GM19328 (cell line): Measurements from ENCODE around the gene ABCC8.

ENCODE experiments used
- ATAC-seq: cut with Tn5 transposase; IDR thresholded peaks from one replicate; pipeline ENCODE4 v1.9.1; 2021; ENCODE audit warnings: mild to moderate bottlenecking, moderate library complexity; ENCODE audit not compliant: unreplicated experiment

ABCC8 gene

DNA sequence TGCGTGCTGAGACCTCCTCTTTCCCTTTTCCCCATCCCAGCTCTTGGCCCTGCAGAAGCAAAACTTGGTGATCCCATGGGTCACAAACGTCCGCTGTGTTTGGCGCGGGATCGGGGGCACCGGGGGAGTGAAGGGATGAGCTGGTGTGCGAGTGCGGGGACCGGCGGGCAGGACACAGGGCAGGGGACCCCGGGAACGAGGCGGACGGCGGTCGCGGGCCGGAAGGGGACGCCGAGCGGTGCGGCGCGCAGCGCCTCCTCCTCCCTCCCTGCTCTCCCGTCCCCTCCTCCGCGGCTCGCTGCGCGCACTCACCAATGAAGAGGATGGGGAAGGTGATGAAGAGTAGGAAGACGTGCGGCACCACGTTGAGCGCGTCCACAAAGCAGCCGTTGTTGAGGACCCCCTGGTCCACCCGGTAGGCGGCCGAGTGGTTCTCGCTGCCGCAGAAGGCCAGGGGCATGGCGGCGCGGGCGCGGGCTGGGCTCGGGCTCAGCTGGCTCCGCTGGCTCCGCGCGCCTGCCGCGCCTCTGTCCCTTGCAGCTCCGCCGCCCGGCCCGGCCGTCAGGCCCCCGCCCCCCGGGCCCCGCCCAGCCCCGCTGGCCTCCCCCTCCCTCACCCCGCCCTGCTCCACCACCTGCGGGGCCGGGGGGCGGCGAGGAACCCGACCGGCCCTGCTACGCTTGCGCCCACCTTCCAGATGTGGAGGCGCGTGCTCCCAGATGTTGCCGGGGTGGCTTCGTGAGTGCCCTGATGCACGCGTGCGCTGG, at the start of gene ABCC8:
TSS of gene ABCC8 (minus strand) at position 529 of the 767 bp plus-strand sequence. CDS start at position 460, 69 bp downstream.
- no peak for ATAC-seq

DNA sequence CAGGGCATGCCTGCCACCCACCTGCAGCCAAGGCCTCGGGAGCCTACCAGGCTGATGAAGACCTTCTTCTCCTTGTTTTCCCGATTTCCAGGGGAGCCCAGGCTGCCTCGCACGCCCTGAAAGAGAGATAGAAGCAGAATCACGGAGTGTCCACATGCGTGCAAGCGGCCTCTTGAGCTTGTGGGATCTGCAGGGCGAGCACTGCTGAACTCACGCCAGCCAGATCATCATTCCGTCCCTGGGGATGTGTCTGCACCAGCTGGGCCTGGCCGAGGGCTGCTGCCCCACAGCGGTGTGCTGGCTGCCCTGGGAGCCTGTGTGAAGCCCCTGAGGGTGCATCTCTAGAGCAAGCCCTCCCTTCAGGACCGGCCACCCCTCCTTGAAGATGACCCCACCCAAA, 49.7 kb upstream of the ABCC8 start:
- ATAC-seq: no peak

DNA sequence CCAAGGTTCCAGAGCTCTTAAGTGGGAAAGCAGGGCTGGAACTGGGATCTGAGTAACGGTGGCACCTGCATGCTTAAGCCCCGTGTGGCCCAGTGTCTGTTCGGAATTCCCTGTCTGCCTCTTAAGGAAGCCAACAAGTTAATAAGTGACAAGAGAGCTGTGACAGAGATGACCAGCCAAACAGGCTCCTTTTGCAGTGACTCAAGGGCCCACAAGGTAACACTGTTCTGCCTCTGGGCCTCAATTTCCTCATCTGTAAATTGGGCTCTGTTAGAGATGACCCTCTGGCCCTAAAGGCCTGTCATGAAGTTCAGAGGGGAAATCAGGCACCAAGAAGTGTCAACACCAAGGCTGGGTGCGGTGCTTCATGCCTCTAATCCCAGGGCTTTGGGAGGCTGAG, 48.9 kb upstream of the ABCC8 start:
- no peak for ATAC-seq

DNA sequence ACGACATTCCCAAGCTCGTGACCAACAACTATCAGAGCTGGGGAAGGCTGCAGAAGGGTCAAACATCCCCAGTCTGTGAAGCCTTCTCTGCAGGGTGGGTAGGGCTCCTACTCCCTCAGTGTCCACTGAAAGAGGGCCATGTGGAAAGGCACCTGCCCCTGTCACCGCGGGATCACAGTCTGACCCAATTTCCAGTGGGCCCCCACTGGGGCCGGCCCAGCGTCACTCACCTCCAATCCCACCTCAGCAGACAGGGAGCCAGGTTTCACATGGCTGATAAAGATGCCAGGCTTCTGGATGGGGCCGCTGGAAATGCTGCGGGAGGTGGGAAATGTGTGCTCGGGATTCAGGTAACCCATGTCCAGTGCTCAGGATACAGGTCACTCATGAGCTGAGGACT, 47.6 kb upstream of the ABCC8 start:
- no peak for ATAC-seq

DNA sequence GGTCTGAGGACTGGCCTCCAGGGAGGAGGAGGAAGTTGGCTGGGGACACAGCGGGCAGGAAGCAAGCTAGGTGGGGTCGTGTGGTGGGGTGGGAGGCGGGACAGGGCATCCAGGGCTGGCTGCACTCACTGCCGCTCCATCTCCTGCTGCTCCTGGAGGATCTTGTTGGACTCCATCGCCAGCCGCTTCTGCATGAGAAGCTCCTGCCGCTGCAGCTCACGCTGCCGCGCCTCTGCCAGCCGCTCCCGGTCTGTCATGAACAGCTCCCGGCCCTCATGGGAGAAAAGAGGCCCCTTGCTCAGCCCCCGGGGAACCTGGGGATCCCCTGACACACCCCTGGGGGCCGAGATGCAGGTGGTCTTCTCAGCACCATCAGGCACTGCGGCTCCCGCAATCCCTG, 46.0 kb upstream of the ABCC8 start:
- ATAC-seq: no peak

DNA sequence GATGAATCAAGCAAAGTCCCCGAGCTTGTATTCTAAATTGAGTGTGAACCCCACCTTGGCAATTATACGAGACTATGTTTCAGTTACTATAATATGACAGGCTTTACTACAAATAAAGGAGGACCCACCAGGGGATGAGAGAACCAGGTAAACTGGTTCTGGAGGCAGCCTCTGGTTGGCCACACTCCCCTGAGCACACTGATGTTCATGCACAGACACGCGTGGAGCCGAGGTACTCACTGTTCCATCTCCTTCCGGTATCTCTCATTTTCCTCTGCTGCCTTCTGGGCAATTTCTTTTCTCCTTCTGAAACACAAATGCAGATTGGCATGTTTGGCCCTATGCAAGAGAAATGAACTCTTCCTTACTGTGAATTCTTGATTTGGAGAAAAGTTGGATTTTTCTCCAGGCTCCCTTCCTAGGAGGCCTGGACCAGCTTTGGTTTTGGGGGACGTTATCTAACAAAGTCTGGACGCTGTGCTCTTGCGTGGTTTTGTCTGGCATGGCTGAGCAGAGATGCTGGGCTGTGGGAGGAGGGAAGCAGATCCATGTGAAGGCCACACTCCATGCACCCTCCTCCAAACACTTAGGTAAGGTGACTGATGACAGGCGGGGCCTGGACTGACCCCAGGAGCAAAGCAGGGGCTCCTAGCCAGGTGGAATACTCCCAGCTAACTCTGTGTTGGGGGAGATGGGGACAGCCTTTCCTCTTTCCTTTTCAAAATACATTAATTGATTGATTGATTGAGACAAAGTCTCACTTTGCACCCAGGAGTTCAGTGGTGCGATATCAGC, 44.7 kb upstream of the ABCC8 start:
- ATAC-seq: no peak

DNA sequence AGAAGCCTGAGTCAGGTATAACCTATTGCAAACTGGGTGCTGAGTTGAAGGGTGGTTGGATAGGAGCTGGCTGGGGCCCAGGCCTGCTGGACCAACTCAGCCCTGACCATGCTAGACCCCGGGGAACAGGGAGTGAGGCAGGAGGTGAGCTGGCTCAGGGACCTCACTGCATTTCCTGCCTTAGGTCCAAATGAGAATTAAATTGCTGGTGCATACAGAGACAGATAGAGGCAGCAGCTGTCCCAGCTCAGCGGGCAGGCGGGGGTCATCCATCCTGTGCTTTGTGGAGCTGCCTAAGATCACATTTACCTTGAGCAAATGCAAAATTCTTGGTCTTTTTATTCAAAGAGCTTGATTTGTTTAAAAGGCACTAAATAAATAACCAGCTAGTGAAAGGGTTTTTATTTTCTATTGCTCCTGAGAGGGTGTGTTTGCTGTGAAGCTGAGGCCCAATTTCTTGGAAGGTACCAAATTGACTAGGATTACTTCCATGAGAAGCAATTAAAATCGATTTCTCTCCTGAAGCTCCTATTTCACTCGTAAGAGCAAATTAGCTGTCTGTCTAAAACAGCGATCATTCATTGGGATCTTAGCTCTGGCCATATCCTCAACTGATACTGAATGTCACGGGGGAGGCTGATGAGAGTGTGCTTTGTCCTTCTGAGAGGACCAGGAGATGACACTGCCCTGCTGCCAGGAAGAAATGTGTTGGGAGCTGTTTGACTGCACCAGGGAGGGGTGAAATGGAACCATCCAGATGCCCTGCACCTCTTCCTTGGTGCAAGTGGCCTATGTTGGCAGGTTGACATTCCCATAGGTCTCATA, 42.6 kb upstream of the ABCC8 start:
- ATAC-seq: no peak

DNA sequence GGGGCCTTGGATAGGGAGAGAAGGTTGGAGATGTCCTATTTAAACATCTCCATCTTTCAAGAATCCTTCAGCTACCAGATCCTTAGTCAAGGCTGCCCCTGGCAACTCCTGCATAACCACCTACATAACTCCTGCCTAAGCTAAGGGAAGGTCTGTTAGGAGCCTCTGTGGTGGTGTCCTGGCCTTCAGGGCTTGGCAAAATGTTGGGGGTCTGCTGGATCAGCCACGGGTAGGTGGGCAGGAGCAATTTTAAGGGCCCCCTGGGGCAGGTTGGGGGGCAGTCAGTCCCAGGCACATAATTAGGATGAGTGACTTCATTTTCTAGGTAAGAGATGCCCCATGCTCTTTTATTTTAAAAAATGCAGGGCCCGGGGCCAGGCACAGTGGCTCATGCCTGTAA, 41.7 kb upstream of the ABCC8 start:
- no peak for ATAC-seq

DNA sequence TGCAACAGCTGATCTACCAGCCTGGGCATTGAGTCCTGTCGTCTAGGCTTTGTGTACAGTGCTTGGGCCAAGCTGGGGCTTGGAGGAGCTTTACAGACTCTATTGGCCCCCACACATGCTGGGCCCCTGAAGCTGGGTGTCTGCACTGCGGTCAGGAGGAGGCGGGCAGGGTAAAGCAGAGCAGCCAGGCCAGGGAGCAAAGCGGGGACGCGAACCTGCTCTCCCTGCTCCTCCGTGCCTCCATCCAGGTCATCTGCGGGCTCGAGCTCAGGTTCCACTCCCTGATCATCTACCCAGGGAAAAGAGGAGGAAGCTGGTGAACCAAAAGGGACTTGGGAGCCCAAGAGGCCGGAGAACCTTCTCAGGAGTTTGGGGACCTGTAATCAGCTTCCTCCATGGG, 40.5 kb upstream of the ABCC8 start:
- no peak for ATAC-seq

DNA sequence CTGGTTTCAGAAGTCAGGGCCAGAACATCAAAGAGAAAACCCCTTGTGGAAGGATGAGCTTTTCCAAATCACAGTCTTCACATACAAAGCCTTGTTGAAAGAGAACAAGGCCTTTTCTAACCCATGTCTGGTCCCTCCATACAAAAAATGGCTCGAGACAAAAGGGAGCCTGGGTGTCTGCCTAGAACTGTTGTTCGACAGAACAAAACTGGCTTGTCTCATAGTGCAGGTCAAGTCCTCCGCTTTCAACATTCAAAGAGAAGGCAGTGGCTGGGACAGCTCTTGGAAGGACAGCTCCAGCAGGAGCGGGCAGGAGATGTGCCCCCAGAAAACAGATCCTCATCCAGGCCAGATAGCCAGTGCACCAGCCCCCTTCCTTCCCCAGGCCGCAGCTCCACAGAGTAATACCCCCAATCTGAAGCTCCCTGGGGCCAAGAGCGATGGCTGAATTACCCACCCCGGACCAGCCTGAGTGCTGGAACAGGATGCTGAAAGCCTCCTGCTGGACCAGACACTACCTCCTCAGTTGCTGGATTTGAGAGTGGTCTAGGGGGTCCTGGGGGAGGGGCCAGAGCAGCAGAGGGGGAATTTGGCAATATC, 40.0 kb upstream of the ABCC8 start:
- ATAC-seq: no peak

DNA sequence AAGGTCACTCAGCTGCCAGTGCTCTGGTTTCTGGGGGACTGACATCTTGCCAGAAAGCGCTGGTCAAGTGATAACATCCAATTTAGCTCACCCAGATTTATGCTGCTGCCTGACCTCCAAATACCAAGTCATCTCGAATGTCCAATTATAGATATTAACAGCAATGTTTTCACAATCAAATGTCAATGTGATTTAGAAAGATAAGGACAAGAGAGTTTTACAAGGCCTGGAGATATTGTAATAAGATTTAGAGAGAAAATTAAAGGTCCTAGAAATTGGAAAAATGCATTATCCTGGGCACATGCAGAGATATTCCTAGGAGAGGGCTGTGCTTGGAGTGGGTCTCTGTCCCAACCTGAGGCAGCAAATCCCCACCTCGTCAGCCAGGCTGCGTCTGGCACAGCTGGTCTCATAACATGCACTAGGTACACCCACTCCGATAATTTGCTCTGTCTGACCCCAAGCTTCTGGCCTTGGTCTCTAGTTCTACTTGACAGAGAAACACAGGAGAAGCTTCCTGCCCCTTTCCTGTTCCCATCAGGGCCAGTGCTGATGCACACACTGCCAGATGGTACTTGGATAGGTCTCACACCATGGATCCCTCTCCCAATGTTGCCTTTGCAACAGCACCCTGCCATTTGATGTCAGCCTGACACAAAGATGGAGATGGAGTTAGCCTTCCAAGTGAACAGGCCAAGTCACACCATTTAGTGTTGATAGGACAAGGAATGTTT, 39.0 kb upstream of the ABCC8 start:
- ATAC-seq: no peak

DNA sequence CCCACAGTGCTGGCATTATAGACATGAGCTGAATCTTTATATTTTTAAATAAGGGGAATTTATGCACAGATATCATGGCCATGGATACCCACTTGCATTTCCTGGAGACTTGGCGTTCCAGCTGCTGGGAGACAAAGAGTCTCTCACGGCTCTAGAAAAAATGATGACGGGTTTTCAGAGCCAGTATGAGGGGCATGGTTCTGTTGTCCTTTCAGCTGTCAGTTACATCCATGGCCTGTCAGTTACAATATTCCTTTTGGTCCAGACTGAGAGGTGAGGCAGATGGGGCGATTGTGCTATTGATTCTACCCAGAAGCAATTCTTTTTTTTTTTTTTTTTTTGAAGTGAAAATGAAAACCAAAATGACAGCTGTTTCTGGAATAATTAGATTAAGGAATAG, 37.8 kb upstream of the ABCC8 start:
- no peak for ATAC-seq

DNA sequence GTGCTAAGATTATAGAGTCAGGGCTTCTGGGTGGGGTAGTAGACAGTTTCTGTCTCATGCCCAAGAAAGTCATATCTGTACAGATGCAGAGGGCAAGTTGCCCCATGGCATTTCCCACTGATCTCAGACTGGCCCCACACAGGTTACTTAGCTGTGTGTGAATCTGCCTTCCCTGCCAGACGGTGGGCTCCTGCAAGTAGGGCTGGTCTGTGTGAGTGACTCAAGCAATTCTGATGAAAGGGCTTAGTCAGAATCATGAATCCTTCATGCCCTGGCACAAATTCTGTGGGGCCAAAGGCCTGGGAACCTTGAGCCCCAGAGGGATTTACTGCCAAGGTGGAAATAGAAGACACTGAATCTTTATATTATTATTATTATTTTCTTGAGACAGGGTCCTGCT, 37.2 kb upstream of the ABCC8 start:
- ATAC-seq: no peak

DNA sequence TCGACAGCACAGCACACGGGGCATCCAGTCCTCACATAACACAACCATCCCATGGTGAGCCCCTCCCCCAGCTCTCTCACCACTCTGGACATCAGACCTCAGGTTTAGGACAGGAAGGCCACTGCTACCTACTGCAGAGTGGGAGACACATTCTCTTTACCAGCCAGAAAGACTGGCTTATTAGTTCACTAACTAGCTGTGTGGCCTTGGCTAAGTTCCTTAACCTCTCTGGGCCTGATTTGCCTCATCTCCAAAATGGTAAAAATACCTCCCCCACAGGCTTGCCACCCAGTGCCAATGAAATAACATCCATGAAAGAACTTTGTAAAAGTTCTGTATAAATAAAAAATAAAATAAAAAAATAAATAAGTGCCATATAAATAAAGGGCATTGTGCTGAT, 35.5 kb upstream of the ABCC8 start:
- ATAC-seq: no peak

DNA sequence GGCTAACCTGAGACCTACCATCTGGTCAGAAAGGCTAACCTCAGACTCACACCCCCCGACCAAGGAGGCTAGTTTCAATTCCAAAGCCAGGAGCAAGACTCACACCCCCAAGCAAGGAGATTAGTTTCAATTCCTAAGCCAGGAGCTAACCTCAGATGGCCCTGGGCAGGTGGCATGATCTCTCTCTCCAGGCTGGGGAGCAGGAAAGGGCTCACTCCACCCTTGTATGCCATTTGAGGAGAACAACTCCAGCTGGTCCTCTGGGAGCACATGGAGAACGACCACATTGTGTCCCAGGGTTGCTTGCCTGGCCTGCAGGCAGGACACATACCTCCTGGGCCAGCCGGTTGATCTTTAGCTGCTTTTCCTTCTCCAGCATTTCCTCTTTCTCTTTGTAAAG, 34.9 kb upstream of the ABCC8 start:
- ATAC-seq: no peak

DNA sequence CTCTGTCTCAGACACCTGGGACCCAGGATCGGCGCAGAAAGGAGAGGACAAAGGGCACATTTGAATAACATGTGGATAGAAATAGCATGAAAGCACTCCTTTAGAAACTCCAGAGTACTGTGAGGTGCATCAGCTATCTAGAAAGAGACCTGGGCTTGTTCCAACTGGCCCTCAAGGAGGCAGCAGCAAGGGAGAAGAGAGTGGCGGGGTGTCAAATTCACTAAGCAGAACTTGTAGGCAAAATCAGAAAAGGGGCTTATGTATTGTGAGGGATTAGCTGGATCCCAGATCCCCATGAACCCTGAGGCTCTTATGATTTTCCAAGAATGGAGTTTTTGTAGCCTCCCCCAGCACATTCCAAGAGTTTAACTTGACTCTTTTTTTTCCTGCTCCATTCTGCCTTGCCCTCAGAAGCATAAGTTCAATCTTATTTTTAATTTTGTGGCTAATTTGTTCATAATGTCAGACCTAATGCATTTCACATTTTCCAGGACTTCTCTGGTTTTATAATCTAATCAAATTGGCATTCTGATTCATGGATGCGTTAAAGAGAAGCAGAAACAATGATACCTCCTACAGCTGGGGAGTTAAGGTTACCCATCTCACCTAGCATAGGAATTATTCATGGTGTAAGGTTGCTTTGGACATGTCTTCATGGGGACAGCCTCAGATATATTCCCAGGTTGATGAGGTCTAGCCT, 34.0 kb upstream of the ABCC8 start:
- ATAC-seq: no peak

DNA sequence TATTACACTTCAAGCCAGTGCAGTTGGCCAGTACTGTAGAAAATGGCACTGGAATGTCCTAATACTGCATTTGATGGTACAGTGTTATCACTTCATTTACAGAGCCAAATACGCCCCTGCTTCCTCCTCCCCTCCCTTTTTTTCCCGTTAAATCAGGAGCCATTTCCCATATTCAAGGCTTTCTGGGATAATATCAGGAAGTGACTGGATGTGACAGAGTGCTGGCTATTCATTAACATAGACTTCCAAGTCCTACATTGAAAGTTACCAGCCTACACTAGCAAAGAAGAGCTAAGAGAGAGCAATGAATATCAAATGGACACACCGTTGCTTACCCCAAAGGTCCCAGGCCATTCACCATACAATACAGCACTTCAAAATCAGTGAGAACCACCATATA, 32.1 kb upstream of the ABCC8 start:
- no peak for ATAC-seq

DNA sequence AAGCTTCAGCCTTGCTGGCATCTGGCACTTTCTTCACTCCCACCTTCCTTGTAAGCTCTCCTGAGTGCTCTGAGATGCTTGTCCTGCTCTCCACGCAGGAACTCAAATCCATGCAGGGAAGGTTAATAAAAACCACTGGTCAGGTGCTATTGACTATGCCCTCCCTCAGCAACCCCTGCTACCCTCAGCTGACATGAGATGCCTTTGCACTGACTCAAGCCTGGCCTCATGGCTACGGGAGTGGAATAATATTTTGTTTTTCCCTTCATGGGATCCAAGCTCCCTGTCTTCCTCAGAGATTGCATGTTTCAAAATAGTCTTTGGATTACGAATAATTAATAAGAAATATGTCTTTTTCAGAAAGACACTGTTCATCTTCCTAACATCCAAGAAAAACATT, 31.7 kb upstream of the ABCC8 start:
- no peak for ATAC-seq

DNA sequence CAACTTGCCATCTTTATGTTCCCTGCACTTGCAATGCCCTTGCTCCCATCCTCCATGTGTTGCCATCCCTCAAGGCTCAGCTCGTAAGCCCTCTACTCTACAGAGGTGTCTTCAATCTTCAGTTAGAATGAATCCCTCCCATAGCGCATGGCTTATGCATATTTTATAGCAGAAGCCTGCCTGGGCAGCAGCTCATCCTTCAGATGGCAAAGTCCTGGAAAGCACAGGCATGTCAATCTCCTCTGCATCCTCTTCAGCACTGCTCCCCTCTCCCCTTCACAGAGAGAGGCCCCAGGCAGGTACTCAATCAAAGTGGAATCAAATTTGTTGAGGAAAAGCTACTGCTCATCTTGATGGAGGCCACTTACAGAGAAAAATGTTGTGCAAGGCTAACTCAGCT, 31.1 kb upstream of the ABCC8 start:
- no peak for ATAC-seq

DNA sequence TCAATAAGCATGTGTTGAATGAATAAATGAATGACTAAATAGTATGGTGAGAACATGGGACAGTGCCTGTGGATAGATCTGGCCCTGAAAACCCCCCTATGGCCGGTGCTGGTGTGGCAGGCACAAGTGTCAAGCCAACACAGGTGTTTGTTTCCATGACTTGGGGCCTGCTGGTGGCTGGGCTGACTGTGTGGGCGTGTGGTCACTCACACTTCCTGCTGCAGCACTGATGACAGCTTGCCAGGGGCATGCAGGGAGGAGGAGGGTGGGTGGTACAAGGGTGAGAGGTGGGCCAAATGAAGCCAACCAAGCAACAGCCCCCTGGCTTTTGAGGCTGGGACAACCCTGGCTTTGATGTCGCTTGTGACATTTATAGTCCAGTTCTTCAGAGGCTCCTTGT, 30.3 kb upstream of the ABCC8 start:
- ATAC-seq: no peak
